ENCODE measurements around the gene EDEM1. TPM values are rescaled to one million over a fixed set of nuclear protein-coding genes. Genes with fewer than 3 reads are reported as not detected.
"Not testable (repeated sequence)": the region's sequence is repeated elsewhere in the genome, so short reads cannot be mapped to it uniquely, and the experiment has no call there.

Gene EDEM1
- total RNA-seq, 1 donor from 2014 or later, result 10.4 TPM

DNA sequence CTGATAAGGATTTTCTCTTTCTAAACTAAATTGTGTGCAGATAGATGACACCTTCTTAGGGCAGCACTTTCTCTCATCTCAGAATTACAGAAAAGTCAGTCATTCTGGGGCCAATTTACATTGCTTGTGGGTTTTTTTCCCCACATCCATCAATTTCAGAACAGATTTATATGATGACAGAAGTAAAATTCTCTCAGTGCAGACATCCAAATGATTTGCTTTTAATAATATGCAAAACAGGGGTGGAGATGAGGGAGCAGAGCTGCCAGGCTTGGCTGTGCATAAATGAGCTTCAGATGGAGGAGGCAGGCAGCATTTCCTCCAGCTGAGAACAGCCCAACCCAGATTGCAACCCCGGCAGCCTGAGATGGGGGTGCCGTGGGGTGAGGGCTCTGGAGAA, 44.0 kb downstream of the EDEM1 start:
- no peak for DNase-seq (ENCODE audit: low spot score)

DNA sequence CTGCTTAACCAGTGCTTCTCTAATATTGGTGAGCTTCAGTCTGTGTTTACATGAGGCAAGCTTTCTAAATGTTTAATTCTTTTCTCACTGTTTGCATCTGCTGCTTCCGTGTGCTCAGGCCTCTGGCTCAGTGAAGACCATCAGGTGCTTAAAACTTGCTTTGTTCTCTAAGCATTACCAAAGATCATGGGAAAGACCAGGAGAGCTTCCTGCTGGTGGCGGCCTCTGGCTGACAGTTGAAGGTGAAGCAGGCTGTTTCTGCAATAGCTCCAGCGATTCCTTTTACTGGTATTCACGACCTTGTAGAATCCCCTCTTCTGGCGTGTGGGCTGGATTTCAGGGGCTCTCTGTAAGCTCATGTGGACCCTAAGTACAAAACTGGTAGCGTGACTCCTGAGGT, 45.1 kb downstream of the EDEM1 start:
- DNase-seq (ENCODE audit: low spot score), result no peak

DNA sequence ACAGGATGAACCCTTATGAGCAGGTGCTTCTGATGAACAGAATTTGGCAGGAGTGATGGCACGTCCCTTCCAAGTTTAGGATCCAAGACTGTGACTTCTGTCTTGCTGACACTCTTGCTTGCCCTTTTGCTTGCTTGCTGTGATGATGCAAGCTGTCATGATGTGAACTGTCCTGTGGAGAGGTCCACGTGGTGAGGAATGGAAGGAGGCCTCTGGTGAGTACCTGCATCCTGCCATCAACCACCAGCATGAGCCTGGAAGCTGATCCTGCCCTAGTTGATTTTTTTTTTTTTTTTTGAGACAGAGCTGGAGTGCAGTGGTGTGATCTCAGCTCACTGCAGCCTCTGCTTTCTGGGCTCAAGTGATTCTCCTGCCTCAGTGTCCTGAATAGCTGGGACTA, 45.5 kb downstream of the EDEM1 start:
- DNase-seq (ENCODE audit: low spot score), result no peak

DNA sequence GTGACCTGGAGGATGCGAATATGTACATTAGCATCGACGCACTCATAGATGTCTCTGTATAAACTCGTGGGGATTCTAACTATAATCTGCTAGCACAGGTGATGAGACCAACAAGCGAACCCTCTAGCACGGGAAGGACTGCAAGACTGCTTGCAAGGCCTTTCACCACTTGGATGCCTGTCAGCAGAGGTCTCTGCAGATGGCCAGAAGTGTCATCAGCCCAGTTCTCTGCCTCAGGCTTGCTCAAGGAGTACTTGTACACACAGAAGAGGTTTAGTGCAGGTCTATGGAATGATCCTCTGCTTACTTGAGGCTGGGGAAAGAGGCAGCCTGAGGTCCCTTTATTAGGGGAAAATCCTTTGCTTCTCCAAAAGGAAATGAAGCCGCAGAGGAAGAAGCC, 48.1 kb downstream of the EDEM1 start:
- no peak for DNase-seq (ENCODE audit: low spot score)

DNA sequence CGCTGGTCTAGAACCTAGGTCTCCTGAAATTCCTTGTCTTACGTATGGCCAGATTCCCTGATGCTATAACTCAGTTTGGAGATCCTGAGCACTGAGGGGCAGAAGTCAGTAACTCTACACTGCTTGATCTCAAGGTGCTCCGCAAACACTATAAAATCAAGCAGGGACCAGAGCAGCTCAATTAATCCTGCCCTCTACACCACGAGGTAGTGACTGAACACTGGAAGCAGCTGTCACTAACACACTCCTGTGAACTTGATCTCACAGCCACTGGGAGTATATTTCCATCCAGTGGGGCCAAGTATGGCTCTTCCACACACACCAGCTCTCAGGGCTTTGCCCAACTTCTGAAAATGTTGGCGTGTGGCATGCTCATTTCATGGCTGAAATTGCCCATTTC, 51.0 kb downstream of the EDEM1 start:
- DNase-seq (ENCODE audit: low spot score), result no peak

DNA sequence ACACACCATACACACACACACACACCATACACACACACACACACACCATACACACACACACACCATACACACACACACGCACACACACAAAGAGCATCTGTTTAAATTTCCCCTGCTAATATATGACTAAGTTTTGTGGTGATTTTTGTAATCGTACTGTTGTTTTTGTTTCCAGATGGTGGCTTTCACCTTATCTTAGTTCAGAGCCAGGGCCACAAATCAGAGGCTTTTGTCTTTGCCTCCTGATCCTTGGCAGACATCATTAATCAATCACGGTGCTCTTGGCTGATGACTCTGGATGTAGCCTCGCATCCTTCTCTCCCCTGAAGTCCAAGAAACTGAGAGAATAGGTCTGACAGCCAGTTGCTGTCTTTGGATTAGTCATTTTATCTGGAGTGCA, 52.1 kb downstream of the EDEM1 start:
- DNase-seq (ENCODE audit: low spot score), result no peak

DNA sequence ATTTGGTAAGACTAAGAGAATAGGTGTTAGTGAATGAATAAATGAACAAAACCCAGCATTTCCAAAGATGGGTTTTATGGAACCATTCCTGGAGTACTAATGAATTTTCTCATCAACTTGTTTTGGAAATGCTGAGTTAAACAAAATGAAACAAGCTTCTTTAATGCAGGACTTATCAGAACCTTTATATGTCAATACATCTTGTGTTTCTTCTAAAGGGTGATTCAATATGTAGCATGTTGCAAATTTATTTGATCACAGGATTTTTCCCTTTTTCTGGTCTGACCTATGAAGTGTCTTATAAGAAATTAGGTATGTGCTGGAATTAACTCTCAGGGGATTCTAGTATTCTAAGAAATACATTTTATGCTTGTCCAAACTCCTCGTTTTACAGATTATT, 53.2 kb downstream of the EDEM1 start:
- no peak for DNase-seq (ENCODE audit: low spot score)

DNA sequence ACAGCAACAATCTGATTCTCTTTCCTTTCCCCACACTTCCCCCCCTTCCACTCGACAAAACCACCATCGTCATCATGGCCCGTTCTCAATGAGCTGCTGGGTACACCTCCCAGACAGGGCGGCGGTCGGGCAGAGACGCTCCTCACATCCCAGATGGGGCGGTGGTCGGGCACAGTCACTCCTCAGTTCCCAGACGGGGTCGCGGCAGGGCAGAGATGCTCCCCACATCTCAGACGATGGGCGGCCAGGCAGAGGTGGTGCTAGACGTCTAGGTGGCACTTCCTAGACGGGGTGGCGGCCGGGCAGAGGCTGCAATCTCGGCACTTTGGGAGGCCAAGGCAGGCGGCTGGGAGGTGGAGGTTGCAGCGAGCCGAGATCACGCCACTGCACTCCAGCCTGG, 55.3 kb downstream of the EDEM1 start:
- not testable (repeated sequence) for DNase-seq (ENCODE audit: low spot score)

DNA sequence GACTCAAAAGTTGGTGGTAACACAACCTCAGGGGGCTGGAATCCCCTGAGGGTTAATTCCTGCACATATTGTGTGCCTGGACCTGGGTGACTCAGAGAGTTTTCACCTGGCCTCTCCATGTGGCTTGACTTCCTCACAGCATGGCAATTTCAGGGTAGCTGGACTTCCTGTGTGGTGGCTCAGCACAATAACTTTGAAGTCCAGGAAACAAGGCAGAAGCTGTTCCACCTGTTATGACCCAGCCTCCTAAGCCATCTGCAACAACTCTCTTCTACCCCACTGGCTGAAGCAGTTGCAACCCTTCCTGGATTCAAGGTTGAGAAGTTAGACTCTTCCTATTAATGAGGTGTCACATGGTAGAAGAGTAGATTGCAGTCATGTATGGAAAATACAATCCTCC, 58.4 kb downstream of the EDEM1 start:
- no peak for DNase-seq (ENCODE audit: low spot score)

DNA sequence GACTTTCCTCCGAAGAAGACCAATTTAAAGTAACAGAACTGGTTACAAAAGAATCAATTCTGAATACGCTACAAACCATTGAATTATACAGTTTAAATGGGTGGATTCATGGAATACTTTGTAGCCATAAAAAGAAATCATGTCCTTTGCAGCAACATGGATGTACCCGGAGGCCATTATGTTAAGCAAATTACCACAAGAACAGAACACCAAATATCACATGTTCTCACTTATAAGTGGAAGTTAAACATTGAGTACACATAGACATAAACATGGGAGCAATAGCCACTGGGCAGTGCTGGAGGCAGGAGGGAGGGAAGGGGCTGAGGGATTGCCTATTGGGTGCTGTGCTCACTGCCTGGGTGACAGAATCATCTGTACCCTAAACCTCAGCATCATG, 61.3 kb downstream of the EDEM1 start:
- DNase-seq (ENCODE audit: low spot score), result no peak

DNA sequence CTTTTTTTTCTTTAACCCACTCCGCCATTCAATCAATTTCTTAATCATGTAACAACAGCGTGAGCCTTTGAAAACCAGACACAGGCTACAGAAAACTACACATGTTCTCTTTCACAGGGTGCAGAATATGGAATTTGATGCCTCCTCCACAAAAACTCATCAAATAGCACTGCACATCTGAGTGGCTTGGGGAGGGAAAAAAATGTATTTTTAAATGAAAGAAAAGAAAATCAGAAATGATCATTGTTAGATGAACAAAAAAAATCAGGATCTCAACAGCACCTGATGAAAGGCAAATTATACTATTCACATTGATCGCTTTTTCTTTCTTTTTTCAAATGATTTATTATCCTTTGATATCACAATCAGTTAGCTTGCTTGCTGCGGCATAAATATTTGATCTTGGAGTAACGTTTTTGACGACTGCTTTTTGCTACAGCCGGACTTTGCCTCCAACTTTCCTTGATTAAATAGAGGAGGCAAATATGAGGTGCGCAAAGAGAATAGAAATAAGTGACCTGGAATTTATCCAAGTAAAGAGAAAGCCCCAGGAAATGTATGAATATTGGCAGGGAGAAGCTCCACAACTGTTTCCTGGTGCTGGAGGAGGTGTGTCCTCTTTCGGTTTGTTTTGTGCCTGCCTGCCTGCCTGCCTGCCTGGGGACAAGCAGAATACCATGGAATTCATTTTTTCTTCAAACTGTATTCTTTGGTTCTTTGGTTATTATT, 63.1 kb downstream of the EDEM1 start:
- peak; percentile 38 for DNase-seq (ENCODE audit: low spot score)

DNA sequence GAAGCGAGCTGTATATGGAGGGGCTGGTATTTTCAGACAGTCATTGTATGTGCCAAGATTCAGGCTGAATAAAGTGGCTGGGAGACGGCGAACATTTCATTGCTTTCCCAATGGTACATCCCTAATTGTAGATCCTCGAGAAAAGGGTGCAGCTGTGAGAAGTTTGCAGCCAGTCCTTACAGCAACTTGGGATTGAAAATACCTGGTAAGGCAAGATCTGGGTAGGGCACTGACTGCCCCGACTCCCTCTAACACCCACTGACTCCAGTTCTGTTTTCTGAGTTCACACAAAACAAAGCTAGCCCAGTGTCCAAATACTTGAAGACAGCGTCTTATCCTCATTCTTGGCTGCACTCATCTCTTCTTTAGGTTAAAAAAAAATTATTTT, 63.7 kb downstream of the EDEM1 start:
- no peak for DNase-seq (ENCODE audit: low spot score)

DNA sequence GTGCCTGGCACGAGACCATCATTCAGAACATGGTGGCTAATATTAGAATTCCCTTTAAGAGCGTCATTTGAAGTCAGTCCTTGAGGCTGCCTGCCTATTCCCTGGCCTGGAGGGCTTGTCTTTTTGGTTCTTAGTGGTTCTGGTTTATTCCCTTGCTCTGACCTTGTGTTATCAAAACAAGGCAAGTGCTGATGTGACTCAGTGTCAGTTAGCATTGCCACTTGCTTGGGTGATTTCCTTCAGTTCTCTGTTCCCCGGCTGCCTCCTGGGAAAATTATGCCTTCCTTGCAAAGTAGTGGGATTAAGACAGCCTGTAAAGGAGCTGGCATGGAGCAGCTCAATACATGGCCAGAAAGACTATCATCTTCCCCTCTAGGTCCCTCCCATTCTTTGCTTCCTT, 64.6 kb downstream of the EDEM1 start:
- DNase-seq (ENCODE audit: low spot score), result no peak

DNA sequence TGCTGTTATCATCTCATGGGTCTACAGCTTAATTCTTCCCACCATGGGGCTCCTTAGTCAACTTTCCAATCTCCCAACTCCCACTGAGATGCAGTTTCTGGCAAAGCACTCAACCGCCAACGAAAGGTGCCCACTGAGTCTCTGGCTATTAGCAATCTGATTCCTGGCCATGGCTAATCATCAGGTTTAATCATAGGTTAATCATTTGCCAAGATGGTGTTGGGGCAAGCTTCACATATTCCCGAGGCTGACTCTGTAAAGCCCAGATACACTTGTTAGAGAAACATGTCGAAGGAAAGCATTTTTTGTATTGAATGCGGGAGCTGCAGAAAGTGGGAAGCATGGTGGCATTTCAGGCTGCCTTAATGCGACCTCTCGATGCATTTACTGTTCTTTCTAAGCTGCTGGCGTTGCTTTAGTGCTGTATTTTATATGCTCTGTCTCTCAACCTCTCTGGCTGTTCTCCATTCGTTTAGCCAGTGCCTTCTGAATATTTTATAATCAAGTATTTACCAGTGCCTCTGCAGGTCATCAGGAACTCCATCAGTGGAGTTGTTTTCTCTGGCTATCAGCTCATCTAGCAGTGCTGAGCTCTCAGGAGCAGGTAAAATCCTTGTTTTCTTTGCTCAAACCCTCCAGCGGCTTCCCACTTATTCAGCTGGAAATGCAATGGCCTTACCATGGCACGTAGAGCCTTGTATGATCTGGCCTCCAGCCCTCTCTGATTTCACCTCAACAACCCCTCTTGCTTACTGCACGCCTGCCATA, 67.0 kb downstream of the EDEM1 start:
- no peak for DNase-seq (ENCODE audit: low spot score)

DNA sequence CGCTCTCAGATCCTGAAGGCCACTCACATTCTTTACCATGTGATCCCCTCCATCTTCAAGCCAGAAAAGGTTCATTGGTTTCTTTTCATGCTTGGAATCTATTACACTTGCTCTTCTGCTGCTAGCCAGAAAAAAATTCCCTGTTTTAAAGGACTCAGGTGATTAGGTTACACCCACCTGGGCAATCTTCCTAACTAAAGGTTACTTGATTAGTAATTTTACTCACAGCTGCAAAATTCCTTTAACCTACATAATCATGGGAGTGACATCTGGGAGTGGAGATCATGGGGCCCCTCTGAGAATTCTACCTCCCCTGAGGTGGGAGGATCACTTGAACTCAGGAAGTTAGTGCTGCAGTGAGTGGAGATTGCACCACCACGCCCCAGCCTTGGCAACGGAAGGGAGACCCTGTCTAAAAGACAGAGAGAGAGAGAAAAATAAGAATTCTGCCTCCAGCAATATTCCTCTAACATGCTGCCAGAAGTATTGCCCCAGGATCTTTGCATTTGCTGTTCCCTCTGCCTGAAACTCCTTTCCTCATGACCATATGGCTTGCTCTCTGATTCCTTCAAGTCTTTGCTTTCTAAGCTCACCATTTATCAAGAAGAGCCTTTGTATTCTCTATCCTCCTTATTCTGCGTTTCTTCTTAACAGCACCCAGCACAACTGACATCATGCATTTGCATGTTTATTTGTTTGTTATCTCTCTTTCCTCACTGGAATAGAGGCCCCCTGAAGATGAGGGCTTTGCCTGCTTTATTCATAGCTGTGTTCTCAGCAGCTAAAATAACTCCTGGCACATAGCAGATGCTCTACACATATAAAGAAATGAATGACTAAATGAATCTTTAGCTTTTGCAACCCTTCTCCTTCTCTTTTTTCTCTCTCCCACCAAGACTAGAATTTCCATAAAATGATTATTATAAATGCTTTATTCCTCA, 68.2 kb downstream of the EDEM1 start:
- DNase-seq (ENCODE audit: low spot score), result no peak

DNA sequence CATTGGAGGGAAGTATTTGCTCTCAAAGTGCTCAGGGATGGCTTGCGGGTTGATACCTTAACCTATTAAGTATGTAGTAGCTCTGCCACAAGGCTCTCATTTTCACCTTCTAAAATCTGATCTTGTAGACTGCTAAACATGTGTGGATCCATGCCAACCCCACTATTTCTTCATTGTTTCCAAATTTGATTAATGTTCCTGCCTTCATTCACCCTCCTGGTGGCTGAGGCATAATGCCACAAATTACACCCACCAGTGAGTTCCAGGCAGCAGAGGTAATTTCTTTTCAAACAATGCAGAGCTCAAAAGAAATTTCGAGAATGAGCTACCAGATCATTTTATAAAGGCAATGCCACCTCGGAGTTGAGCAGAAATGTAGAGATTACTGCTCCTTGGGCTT, 71.0 kb downstream of the EDEM1 start:
- no peak for DNase-seq (ENCODE audit: low spot score)

DNA sequence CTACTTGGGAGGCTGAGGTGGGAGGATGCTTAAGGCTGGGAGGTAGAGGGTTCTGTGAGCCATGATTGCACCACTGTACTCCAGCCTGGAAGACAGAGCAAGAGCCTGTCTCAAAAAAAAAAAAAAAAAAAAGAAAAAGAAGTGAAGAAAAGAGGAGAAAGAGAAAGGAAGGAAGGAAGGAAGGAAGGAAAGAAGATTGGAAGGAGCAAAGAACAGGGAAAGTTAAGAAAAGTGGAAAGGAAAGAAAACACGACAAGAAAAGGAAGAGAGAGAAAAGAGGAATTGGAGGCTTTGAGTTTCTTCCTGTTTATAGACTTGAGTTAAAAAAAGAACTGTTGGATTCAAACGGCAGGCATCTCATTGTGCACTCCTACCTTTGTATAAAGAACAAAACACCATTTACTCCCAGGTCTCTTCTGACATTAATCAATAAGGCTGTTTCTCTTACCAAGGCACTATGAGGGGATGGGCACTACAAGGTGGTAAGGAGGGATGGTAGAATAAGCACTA, 73.5 kb downstream of the EDEM1 start:
- no peak for DNase-seq (ENCODE audit: low spot score)

DNA sequence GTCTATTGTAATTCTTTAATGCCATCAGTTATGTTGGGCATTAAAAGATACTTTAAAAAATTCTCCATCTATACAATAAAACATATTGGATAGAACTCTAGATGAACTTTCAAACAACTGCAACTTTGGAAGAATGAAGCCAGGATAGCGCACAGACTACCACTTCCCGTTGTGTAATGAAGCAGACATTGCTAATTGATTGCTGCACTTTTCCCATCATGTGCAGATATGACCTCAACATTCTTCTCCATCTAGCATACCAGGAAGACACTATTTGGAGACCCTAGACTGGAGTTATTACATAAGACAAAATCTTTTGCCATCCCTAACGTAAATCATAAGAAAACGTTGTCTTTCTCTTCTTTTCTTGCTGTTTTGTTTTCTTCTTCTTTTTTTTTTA, 75.0 kb downstream of the EDEM1 start:
- no peak for DNase-seq (ENCODE audit: low spot score)

DNA sequence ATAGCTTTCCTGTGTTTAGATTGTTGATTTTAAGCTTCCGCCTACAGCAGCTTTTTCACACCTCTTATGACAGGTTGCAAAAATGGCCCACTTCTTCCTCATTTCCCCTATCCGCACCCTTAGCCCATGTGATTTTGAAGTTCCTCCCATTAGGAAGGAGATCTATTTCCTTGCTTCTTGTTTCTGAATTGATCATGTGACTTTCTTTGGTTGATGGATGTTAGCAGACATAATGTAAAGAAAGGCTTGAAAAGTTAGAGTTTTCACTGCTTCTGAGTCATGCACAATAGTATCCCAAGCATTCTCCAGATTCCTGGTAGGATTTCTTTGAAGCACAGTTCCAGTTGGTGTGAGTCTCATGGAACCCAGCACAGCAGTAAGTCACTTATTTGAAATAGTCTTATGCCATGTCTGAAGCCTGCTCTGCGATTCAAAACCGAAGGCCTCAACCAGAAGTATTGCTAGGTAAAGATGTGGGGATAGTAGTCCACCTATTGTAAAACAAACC, 76.6 kb downstream of the EDEM1 start:
- DNase-seq (ENCODE audit: low spot score), result peak; percentile 38

DNA sequence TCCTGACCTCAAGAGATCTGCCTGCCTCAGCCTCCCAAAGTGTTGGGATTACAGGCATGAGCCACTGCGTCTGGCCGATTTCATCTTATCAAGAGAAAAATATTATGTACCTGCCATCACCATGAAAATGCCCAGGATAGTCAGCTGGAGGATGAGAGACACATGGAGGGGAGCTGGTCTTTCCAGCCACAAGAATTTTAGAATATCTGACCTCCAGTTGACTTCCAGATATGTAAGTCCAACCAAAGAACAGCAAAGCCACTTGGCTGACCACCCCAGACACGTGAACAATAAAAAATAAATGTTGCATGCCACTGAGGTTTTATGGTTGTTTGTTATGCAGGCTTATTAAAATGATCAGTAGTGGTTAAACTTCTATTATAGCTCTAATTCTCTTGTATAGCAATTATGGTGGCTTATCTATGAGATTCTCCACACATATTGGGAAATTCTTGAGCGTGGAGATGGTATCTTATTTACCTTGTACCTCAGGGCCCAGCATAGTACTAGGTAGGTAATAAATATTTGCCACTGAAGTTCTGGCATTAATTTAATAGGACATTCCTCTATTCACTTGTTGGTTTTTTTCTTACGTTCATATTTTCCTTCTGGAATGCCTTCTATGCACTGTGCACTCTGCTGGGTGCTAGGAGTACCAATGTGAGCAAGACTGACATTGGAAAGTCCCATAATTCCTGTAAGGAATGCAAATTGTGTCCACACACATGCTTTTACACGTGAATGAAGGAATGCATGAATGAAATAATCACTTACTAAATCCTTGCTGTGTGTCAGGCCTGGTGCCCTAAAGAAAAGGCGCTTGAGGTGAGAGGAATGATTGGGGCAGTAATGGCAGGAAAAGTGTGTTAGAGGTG, 77.6 kb downstream of the EDEM1 start:
- peak; percentile 44 for DNase-seq (ENCODE audit: low spot score)

DNA sequence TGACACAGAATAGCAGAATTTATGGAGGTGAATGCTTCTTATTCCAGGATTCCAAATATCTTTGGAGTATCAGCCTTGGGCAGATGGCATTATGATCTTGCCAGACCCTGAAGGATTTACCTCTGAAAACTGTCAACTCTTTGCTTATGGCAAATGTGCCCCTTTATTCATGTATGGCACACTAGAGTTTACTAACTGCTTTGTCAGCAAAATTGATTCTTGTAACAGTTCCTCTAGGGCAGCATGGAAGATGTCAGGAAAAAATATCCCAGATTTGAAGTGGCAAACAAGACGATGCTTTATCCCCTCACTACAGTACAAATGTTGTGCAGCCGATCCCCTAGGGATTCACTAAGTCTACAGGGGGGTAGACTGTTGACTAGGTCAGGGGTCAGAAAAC, 79.7 kb downstream of the EDEM1 start:
- no peak for DNase-seq (ENCODE audit: low spot score)
